ENCODE results near the gene UGT1A6.
A peak's percentile ranks its signal among the peaks of the same experiment; 100 is the strongest.

The UGT1A6 gene

DNA sequence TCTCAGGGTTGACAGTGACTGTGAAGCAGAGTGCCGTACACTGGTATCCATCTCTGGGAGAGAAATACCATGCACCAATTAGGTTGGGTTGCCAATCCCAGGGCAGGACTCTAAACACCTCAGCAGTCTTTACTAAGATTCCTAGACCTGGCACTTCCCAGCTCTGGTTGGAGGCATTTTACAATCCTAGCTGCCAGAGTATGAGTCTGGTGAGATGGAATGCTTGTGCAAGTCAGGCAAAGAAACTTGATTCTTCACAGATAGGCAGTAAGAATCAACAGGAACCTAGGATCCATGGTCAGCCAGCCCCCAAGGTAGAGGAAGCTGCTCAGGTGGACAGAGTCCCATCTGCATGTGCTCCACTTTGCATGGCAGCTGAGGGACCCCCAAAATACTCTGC, 14.0 kb downstream of the UGT1A6 start:
- Histone ChIP-seq H4K8ac (ENCODE audit: low read depth, low read length) (no peak overlapping the region), H3K4me3 (ENCODE audit: low read length) (no peak overlapping the region), H2BK120ac (ENCODE audit: low read depth, low read length) (no peak overlapping the region), H3K79me2 (ENCODE audit: control insufficient read depth, insufficient read depth, low read length) (no peaks in the 10 kb centered on the region), H3K23ac (ENCODE audit: low read length) (no peak overlapping the region), H4K5ac (ENCODE audit: low read length) (no peak overlapping the region), H3K4ac (ENCODE audit: low read depth, low read length) (no peak overlapping the region), H3K27ac (ENCODE audit: low read depth, low read length) (no peak overlapping the region), H3K18ac (ENCODE audit: low read length) (no peak overlapping the region), H3K79me1 (ENCODE audit: low read length) (no peaks in the 10 kb centered on the region), H3K36me3 (ENCODE audit: control insufficient read depth, insufficient read depth, low read length) (no peaks in the 10 kb centered on the region), H3K9ac (ENCODE audit: low read length) (no peak overlapping the region), H3K27me3 (ENCODE audit: insufficient read depth, low read length, poor library complexity) (no peaks in the 10 kb centered on the region), H3K4me2 (ENCODE audit: low read length) (no peak overlapping the region), H3K4me1 (ENCODE audit: control insufficient read depth, low read depth, low read length) (no peaks in the 10 kb centered on the region), H2AK5ac (ENCODE audit: low read length) (no peak overlapping the region), H2BK15ac (replicated peaks; ENCODE audit: low read depth) (no peak overlapping the region), H3K56ac (ENCODE audit: low read length) (no peak overlapping the region), H2BK5ac (ENCODE audit: low read length) (no peak overlapping the region)
- no peak for DNase-seq
- no CpG with 5 or more reads among the region's 1 CpG for WGBS (ENCODE audit: extremely low coverage, insufficient coverage, low lambda C conversion rate)

DNA sequence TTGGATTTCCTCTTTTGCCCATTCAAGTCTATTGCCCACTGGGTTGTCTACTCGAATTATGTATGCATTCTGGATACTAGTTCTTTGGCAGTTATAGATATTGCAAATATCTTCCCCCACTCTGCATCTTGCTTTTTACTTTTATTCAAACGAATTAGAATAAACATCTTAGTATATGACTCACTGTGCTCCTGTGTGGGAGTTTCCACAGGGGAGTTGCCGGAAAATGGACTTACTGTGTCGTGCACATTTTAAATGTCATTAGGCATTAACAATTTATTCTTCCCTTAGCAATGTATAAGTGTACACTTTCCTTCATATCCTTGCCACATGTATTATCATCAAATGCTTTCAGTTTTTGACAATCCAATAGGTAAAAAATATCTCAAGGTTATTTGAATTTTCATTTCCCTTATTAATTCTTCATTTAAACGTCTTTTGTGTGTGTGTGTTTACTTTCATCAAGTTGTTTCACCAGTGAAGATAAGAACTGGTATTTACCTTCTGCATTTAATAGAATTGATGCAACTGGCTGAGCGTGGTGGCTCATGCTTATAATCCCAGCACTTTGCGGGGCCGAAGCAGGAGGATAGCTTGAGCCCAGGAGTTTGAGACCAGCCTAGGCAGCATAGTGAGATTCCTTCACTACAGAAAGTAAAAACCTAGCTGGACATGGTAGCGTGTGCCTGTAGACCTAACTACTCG, 15.4 kb downstream of the UGT1A6 start:
- Histone ChIP-seq H3K79me2 (ENCODE audit: control insufficient read depth, insufficient read depth, low read length) (no peaks in the 10 kb centered on the region), H3K23ac (ENCODE audit: low read length) (no peak overlapping the region), H3K18ac (ENCODE audit: low read length) (no peak overlapping the region), H2BK5ac (ENCODE audit: low read length) (no peak overlapping the region), H3K36me3 (ENCODE audit: control insufficient read depth, insufficient read depth, low read length) (no peaks in the 10 kb centered on the region), H3K27ac (ENCODE audit: low read depth, low read length) (no peak overlapping the region), H3K4me2 (ENCODE audit: low read length) (no peak overlapping the region), H3K4me3 (ENCODE audit: low read length) (no peak overlapping the region), H3K56ac (ENCODE audit: low read length) (no peak overlapping the region), H3K9ac (ENCODE audit: low read length) (no peak overlapping the region), H4K8ac (ENCODE audit: low read depth, low read length) (no peak overlapping the region), H3K4ac (ENCODE audit: low read depth, low read length) (no peak overlapping the region), H3K79me1 (ENCODE audit: low read length) (no peaks in the 10 kb centered on the region), H3K27me3 (ENCODE audit: insufficient read depth, low read length, poor library complexity) (no peaks in the 10 kb centered on the region), H3K4me1 (ENCODE audit: control insufficient read depth, low read depth, low read length) (no peaks in the 10 kb centered on the region), H2BK120ac (ENCODE audit: low read depth, low read length) (no peak overlapping the region), H4K5ac (ENCODE audit: low read length) (no peak overlapping the region), H2BK15ac (replicated peaks; ENCODE audit: low read depth) (no peak overlapping the region), H2AK5ac (ENCODE audit: low read length) (no peak overlapping the region)
- WGBS (ENCODE audit: extremely low coverage, insufficient coverage, low lambda C conversion rate): no CpG with 5 or more reads among the region's 10 CpGs
- DNase-seq: no peak

- Histone ChIP-seq H3K4me2 (ENCODE audit: low read length) (no peak overlapping the region), H4K5ac (ENCODE audit: low read length) (no peak overlapping the region), H4K8ac (ENCODE audit: low read depth, low read length) (no peak overlapping the region), H2AK5ac (ENCODE audit: low read length) (no peak overlapping the region), H3K79me1 (ENCODE audit: low read length) (no peaks in the 10 kb centered on the region), H2BK120ac (ENCODE audit: low read depth, low read length) (no peak overlapping the region), H3K27me3 (ENCODE audit: insufficient read depth, low read length, poor library complexity) (no peaks in the 10 kb centered on the region), H2BK5ac (ENCODE audit: low read length) (no peak overlapping the region), H3K79me2 (ENCODE audit: control insufficient read depth, insufficient read depth, low read length) (no peaks in the 10 kb centered on the region), H3K56ac (ENCODE audit: low read length) (no peak overlapping the region), H3K36me3 (ENCODE audit: control insufficient read depth, insufficient read depth, low read length) (no peaks in the 10 kb centered on the region), H3K4me1 (ENCODE audit: control insufficient read depth, low read depth, low read length) (no peaks in the 10 kb centered on the region), H3K9ac (ENCODE audit: low read length) (no peak overlapping the region), H3K4me3 (ENCODE audit: low read length) (no peak overlapping the region), H3K18ac (ENCODE audit: low read length) (no peak overlapping the region), H3K4ac (ENCODE audit: low read depth, low read length) (no peak overlapping the region), H2BK15ac (replicated peaks; ENCODE audit: low read depth) (no peak overlapping the region), H3K27ac (ENCODE audit: low read depth, low read length) (no peak overlapping the region), H3K23ac (ENCODE audit: low read length) (no peak overlapping the region)
- no CpG with 5 or more reads among the region's 5 CpGs for WGBS (ENCODE audit: extremely low coverage, insufficient coverage, low lambda C conversion rate)
- peak; percentile 45 for DNase-seq
Observed at GRCh38 chr2:233708942-233709341, 16.3 kb downstream of the UGT1A6 start.

- Histone ChIP-seq H4K8ac (ENCODE audit: low read depth, low read length) (no peak overlapping the region), H4K5ac (ENCODE audit: low read length) (no peak overlapping the region), H3K9ac (ENCODE audit: low read length) (no peak overlapping the region), H3K79me2 (ENCODE audit: control insufficient read depth, insufficient read depth, low read length) (no peaks in the 10 kb centered on the region), H3K56ac (ENCODE audit: low read length) (peak overlapping the region; percentile 26), H3K27me3 (ENCODE audit: insufficient read depth, low read length, poor library complexity) (no peaks in the 10 kb centered on the region), H3K4me2 (ENCODE audit: low read length) (no peak overlapping the region), H3K79me1 (ENCODE audit: low read length) (no peaks in the 10 kb centered on the region), H3K4ac (ENCODE audit: low read depth, low read length) (no peak overlapping the region), H2BK120ac (ENCODE audit: low read depth, low read length) (no peak overlapping the region), H3K18ac (ENCODE audit: low read length) (no peak overlapping the region), H3K4me1 (ENCODE audit: control insufficient read depth, low read depth, low read length) (no peaks in the 10 kb centered on the region), H2BK15ac (replicated peaks; ENCODE audit: low read depth) (no peak overlapping the region), H3K23ac (ENCODE audit: low read length) (no peak overlapping the region), H3K36me3 (ENCODE audit: control insufficient read depth, insufficient read depth, low read length) (no peaks in the 10 kb centered on the region), H3K27ac (ENCODE audit: low read depth, low read length) (no peak overlapping the region), H3K4me3 (ENCODE audit: low read length) (no peak overlapping the region), H2AK5ac (ENCODE audit: low read length) (no peak overlapping the region), H2BK5ac (ENCODE audit: low read length) (no peak overlapping the region)
- WGBS (ENCODE audit: extremely low coverage, insufficient coverage, low lambda C conversion rate): no CpG with 5 or more reads among the region's 11 CpGs
- peak; percentile 81 for DNase-seq
Observed at GRCh38 chr2:233711312-233712008, 18.8 kb downstream of the UGT1A6 start.

- no peak within 1 kb of the TSS for H2BK5ac ChIP-seq (ENCODE audit: low read length)
- H3K4me3 ChIP-seq (ENCODE audit: low read length): no peak within 1 kb of the TSS
Observed at GRCh38 chr2:233712611-233713261, 20.0 kb downstream of the UGT1A6 start, which contains the start of gene UGT1A5. Gene UGT1A5 (plus strand): TSS chr2:233712907. CDS start chr2:233712992, 85 bp downstream.

More at GRCh38 chr2:233712611-233713261, 20.0 kb downstream of the UGT1A6 start, which contains the start of gene UGT1A5:
- WGBS (ENCODE audit: extremely low coverage, insufficient coverage, low lambda C conversion rate): no CpG with 5 or more reads among the region's 14 CpGs
- Histone ChIP-seq H3K23ac (ENCODE audit: low read length) (no peak within 1 kb of the TSS), H3K9ac (ENCODE audit: low read length) (no peak within 1 kb of the TSS), H4K8ac (ENCODE audit: low read depth, low read length) (no peak within 1 kb of the TSS), H3K27ac (ENCODE audit: low read depth, low read length) (no peak within 1 kb of the TSS), H3K4ac (ENCODE audit: low read depth, low read length) (no peak within 1 kb of the TSS), H3K4me1 (ENCODE audit: control insufficient read depth, low read depth, low read length) (no peaks in the 10 kb centered on the region), H2AK5ac (ENCODE audit: low read length) (no peak within 1 kb of the TSS), H2BK120ac (ENCODE audit: low read depth, low read length) (no peak within 1 kb of the TSS), H3K79me2 (ENCODE audit: control insufficient read depth, insufficient read depth, low read length) (no peaks in the 10 kb centered on the region), H3K4me2 (ENCODE audit: low read length) (no peak within 1 kb of the TSS), H3K56ac (ENCODE audit: low read length) (no peak within 1 kb of the TSS), H3K79me1 (ENCODE audit: low read length) (no peaks in the 10 kb centered on the region), H2BK15ac (replicated peaks; ENCODE audit: low read depth) (no peak within 1 kb of the TSS), H4K5ac (ENCODE audit: low read length) (no peak within 1 kb of the TSS), H3K27me3 (ENCODE audit: insufficient read depth, low read length, poor library complexity) (no peaks in the 10 kb centered on the region), H3K18ac (ENCODE audit: low read length) (no peak within 1 kb of the TSS), H3K36me3 (ENCODE audit: control insufficient read depth, insufficient read depth, low read length) (no peaks in the 10 kb centered on the region)
- DNase-seq: no peak

All from mesendoderm (in vitro differentiated cells).